ENCODE results near the gene KIF3A.

KIF3A gene

GRCh38 chr5:132770476-132771159 is 33.3 kb upstream of the KIF3A start:
- no peak for FAIRE-seq

GRCh38 chr5:132768485-132768868 is 31.1 kb upstream of the KIF3A start:
- FAIRE-seq: no peak

- FAIRE-seq: no peak
Observed at GRCh38 chr5:132767150-132767549, 29.8 kb upstream of the KIF3A start.

GRCh38 chr5:132766806-132767055 is 29.4 kb upstream of the KIF3A start:
- no peak for FAIRE-seq

- FAIRE-seq: no peak
Observed at GRCh38 chr5:132766020-132766805, 28.9 kb upstream of the KIF3A start.

- no peak for FAIRE-seq
Observed at GRCh38 chr5:132765311-132766019, 28.1 kb upstream of the KIF3A start.

GRCh38 chr5:132764671-132765238 is 27.4 kb upstream of the KIF3A start:
- no peak for FAIRE-seq

GRCh38 chr5:132764051-132764450 is 26.7 kb upstream of the KIF3A start:
- no peak for FAIRE-seq

GRCh38 chr5:132763181-132764036 is 26.1 kb upstream of the KIF3A start:
- FAIRE-seq: no peak

GRCh38 chr5:132762246-132763000 is 25.1 kb upstream of the KIF3A start:
- no peak for FAIRE-seq

GRCh38 chr5:132761321-132762240 is 24.2 kb upstream of the KIF3A start:
- FAIRE-seq: no peak

GRCh38 chr5:132760601-132761317 is 23.4 kb upstream of the KIF3A start:
- FAIRE-seq: no peak

- no peak for FAIRE-seq
Observed at GRCh38 chr5:132760049-132760420, 22.7 kb upstream of the KIF3A start.

- FAIRE-seq: no peak
Observed at GRCh38 chr5:132759114-132760048, 22.0 kb upstream of the KIF3A start.

GRCh38 chr5:132758451-132758850 is 21.1 kb upstream of the KIF3A start:
- no peak for FAIRE-seq

- no peak for FAIRE-seq
Observed at GRCh38 chr5:132756542-132756941, 19.2 kb upstream of the KIF3A start.

GRCh38 chr5:132754947-132755346 is 17.6 kb upstream of the KIF3A start:
- no peak for FAIRE-seq

- FAIRE-seq: no peak
Observed at GRCh38 chr5:132754111-132754510, 16.8 kb upstream of the KIF3A start.
